H7 (cell line): ENCODE results near the gene IGFBP5. TPM values are rescaled to one million over a fixed set of nuclear protein-coding genes. Genes with fewer than 3 reads are reported as not detected.

Experiments
- DNase-seq: peaks from one replicate; pipeline ENCODE4 v3.0.0; 2012
- H3K27me3 ChIP-seq: 2 replicates; pipeline ENCODE4 v1.6.0; 2011; ENCODE audit warnings: mild to moderate bottlenecking, low read length; ENCODE audit not compliant: control insufficient read depth, insufficient read depth
- H3K36me3 ChIP-seq: replicated peaks from 2 replicates; pipeline ENCODE4 v1.5.1; 2011; ENCODE audit warnings: low read length; ENCODE audit not compliant: control insufficient read depth, insufficient read depth
- H3K4me3 ChIP-seq: 2 replicates; pipeline ENCODE4 v1.5.1; 2011; ENCODE audit warnings: low read depth, mild to moderate bottlenecking, control low read depth, low read length, moderate library complexity; ENCODE audit not compliant: insufficient read depth
- total RNA-seq: library from RNA; depleted of rRNA; stranded (reverse); fragments of >200 nt; shearing (Covaris generic); gene quantifications from 2 replicates; pipeline ENCODE4 v1.2.3, GENCODE V29; 2014

Gene IGFBP5
- total RNA-seq, 1 experiment from 2014 or later: 10.2 TPM

DNA sequence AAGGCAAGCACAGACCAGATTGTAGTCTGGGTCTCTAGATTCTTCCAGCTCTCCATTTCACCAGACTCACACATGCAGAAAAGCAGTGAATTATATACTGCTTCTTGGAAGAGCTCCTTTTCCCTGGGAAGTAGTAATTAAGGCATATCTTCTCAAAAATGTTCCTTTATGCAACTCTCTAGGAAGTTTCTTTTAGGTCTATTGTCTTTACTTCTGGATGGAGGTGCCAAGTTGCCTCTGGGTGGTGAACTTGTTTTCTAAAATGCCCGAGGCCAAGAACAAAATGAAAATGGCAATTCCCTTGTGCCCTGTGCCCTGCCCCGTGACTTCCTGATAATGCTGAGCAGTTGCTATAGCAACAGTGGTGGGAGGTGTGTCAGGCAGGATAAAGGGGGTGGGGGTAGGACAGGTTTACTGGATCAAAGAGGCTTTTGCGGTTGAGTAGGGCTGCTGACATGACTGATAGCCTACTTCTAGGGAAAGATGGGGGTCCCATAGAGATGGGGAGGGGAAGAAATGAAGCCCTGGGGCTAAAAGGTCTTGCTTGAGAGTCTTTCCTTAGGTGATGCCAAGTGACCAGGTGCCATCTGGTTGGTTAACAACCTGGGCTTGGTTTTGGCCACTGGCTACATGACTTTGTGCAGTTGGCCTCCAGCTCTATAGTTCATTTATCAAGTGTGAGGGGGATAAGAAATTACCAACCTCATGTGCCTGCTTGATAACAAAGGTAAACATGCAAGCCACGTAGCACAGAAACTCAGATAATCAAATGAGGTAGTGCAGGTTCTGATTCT lies 50.3 kb downstream of the IGFBP5 start:
- no peaks in the 10 kb centered on the region; the same call in none of the 2 replicates for H3K36me3 ChIP-seq
- H3K4me3 ChIP-seq: no peak overlapping the region
- H3K27me3 ChIP-seq: no peaks in the 10 kb centered on the region
- DNase-seq: peak; percentile 60

DNA sequence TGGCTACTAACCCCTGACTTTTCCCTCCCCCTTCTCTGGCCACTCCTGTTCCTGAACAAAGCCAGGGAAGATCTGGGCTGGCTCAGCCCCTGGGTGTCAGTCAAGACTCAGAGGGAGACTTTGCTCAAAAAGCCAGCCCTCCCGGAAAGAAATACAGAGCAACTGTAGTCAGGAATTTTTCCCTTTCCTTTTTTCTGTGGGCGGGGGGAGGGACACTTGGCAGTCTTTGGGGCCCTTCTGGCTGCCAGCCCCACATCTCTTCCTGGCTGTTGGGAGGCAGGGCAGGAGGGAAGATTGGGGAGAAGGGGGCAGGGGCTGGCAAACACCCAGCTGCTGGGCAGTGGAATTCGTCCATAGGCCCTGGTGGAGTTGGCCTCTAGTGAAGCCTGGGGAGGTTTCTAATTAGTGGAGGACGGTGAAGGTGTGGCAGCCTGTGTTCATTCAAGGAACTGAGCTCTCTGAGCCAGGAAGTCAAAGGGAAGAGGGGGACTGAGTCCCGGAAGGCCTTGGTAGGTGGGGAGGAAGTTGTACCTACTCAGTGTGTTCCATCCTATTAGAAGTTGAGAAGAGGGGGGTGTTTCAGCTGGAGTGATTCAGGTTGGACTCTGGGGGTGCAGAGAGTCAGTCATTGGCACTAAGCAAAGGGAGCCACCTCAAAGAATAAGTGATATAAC lies 51.2 kb downstream of the IGFBP5 start:
- no peak overlapping the region for H3K4me3 ChIP-seq
- peak; percentile 78 for DNase-seq
- no peaks in the 10 kb centered on the region; the same call in none of the 2 replicates for H3K36me3 ChIP-seq
- H3K27me3 ChIP-seq: no peaks in the 10 kb centered on the region

DNA sequence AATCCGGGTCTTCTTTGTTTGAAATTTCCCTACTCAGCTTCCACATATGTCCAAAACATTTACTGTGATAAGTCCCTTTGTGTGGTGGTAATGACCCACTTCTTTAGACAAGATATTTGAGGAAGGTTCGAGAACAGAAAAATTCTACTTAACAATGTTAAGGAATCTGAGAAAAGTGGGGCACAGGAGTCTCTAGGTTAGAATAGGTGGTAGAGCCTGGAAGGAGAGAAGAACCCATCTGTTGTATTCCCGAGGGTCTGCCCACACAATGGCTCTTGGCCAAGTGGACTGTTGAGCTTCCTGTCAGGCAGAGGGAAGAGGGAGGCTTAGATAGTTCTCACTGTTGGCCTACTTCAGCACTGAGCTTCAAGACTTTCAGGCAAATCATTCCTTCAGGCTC lies 57.9 kb downstream of the IGFBP5 start:
- H3K27me3 ChIP-seq: peaks cover 7% of the 10 kb centered on the region
- H3K4me3 ChIP-seq: no peak overlapping the region
- DNase-seq: no peak

DNA sequence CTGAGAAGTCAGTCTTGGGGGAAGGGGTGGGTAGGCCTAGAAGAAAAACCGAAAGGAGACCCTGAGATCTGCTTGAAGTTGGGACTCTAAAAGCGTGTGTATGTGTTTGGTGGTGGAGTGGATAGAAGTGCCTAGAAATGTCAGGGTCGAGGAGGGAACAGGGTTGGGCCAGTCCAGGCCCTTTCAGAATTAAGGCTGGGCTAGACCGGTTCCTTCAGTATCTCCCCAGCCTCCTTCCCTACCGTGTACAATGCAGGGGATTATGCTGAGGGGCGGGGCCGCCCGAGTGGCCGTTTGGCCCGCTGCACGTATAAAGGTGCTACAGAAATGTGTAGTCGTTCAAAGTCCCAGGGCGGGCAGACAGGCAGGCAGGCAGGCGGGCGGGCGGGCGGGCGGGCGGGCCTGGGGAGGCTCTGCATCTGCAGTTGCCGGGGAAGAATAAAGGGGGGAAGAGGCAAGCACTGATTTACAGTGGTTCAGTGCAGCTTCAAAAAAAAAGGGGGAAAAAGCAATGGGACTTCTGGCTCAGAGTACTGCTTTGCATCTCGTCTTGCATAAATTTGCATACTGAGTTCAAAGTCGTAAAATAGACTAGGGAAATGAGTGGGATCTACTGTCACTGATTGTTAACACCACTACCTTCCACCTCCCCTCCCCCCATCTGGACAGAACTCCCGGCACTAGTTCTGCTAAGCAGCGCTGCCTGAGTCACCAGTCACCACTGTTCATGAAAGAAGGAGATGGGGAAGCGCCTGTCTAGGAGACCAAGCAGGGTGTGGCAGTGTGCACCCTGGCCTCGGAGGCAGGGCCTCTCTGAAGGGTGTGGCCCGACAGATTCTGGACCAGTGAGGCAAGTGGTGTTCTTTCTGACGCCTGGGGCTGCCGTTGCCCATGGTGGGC lies 58.5 kb downstream of the IGFBP5 start:
- Histone ChIP-seq H3K36me3 (no peaks in the 10 kb centered on the region; the same call in none of the 2 replicates), H3K4me3 (peak overlapping the region; percentile 79), H3K27me3 (peaks cover 11% of the 10 kb centered on the region)
- peak; percentile 85 for DNase-seq

More for the DNA sequence above, 57.9 kb downstream of the IGFBP5 start:
- no peaks in the 10 kb centered on the region; the same call in none of the 2 replicates for H3K36me3 ChIP-seq

DNA sequence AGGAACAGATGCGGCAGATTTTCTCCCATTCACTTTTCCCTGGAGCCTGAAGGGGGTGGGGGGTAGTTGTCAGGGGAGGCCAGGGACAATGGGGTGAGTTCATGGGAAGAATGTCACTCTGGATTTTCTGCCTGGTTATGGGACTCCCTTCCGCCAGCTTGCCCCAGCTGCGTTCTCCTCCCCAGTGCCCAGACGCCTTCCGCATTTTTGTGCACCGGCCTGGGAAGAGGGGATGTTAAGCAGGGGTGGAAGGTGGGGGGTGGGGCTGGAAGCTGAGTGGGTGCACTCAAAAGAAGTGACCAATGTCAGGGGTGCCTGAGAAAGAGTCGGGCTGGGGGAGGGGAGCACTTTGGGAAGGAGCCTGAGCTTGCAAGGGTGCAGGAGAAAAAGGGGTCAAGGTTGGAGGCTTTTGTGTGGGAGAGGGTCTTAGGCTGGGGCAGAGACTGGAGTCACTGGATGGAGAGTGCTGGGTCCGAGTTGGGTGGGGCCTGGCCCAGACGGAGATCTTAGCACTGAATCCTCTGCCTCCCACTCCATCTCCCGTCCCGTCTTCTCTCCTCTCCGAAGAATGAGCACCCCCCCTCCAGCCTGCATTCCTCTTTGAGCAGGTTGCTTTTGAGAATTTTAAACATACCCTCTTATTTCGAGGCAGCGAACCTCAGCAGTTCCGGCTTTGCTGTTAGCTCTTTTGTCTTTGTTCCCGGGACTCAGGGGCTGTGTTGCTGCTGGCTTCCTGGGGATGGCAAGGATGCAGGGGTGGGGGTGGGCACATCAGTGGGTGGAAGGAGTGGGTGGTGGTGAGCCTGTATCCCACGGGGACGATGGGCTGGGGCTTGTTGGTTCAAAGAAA lies 59.4 kb downstream of the IGFBP5 start:
- Histone ChIP-seq H3K27me3 (peaks cover 12% of the 10 kb centered on the region), H3K4me3 (peak overlapping the region; percentile 79), H3K36me3 (no peaks in the 10 kb centered on the region; the same call in 1 of the 2 replicates)
- DNase-seq: peak; percentile 78

DNA sequence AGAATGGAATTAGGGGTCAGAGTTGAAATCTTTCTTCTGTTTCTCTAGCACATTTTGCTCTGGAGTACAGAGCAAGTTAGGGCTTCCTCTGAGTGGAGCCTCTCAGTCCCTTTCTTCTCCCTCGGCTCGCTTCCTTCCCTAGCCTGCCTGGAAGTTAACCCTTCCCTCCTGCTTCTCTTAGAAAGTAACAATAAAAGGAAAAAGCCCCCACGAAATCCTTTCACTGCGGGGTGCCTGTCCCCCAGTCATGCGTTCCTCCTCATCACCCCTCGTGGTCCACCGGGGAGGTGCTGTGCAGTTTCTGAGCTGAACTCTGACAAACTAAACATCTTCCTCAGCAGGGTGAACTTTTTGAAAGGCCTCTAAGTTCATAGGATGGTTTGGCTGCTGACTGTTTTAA lies 60.2 kb downstream of the IGFBP5 start:
- DNase-seq: peak; percentile 40
- Histone ChIP-seq H3K36me3 (no peaks in the 10 kb centered on the region; the same call in 1 of the 2 replicates), H3K27me3 (peaks cover 12% of the 10 kb centered on the region), H3K4me3 (peak overlapping the region; percentile 79)

DNA sequence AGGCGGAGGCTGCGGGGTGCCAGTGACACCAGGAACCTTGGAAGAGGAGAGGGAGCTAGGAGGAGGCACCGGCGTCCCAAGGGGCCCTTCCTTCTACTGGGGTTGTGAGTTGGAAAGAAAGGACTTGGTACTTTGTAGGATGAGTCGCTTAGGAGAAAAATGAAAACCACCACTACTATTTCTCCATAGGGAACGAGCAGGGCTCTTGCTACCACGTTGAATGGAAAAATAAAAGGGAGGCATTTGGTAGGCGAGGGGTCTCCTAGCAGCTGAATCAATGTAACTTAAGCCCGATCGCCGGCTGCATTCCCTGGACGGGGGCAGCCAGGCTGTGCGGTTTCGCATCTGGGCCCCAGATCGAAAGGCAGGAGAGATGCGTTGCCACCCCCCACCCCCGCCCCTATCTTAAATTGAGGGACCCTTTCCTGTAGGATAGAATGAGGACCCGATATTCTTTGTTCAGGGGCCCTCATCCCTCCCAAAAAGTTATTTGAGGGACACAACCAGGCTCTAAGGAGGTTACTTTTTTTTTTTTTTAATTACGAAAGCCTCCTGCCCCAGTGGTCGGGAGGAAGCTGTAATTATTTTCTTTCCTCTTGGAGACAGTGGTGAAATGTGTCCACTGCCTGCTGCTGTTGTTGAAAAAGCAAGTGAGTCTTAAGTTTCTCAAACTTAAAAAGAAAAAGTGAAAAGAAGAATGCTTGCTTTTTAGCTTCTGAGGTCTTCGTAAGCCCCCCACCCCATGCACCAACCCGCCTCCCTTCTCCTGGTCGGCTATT lies 60.8 kb downstream of the IGFBP5 start:
- DNase-seq: peak; percentile 57
- peaks cover 12% of the 10 kb centered on the region for H3K27me3 ChIP-seq
- H3K36me3 ChIP-seq: no peaks in the 10 kb centered on the region; the same call in 1 of the 2 replicates
- H3K4me3 ChIP-seq: peak overlapping the region; percentile 79

DNA sequence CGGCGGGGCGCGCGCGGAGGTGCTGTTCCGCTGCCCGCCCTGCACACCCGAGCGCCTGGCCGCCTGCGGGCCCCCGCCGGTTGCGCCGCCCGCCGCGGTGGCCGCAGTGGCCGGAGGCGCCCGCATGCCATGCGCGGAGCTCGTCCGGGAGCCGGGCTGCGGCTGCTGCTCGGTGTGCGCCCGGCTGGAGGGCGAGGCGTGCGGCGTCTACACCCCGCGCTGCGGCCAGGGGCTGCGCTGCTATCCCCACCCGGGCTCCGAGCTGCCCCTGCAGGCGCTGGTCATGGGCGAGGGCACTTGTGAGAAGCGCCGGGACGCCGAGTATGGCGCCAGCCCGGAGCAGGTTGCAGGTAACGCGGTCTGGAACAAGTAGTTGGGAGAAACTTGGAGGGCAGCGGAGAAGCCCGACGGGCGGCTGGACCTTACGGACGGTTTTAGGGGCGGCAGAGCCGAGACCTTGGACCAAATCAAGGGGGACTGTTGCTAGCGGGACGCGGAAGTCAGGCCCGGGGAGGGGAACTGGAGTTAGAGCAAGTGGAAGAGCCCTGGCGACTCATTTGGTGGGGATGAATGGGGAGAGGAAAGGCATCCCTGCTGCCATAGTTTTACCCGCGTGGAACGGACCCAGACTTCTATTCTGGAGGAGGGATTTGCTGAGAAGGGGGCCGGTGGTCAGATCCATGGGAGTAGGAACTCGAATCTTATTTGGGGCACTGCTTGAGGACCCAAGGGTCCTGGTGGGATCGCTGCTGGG lies 61.6 kb downstream of the IGFBP5 start:
- Histone ChIP-seq H3K4me3 (peak overlapping the region; percentile 79), H3K36me3 (no peaks in the 10 kb centered on the region; the same call in 1 of the 2 replicates), H3K27me3 (peaks cover 12% of the 10 kb centered on the region)
- peak; percentile 72 for DNase-seq

DNA sequence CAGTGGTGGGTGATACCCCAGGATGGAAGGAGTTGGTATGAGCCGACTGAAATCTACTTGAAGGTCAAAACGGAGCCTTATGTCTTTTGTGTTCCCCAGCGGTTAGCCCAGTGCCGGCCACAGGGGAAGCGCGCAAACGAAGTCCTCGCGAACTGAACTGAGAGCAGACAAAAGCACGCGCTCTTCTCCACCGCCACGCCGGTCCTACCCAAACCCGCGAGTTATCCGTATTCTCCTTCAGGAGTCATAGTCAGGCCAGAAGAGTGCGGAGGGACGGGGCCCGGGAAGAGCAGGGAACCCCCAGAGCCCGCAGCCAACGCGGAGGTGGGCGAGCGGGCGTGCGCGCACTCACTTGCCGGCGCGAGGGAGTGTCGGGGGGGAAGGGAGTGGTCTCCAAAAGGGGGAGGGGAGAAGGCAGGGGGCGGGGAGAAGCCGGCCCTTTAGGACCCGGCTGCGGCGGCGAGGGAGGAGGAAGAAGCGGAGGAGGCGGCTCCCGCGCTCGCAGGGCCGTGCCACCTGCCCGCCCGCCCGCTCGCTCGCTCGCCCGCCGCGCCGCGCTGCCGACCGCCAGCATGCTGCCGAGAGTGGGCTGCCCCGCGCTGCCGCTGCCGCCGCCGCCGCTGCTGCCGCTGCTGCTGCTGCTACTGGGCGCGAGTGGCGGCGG lies 62.3 kb downstream of the IGFBP5 start, which contains the start of gene IGFBP2:
Gene IGFBP2 (plus strand): TSS at position 469 of the 664 bp plus-strand sequence. CDS start 104 bp downstream, at position 573.
- peaks cover 12% of the 10 kb centered on the region for H3K27me3 ChIP-seq
- H3K4me3 ChIP-seq: peak within 1 kb of the TSS; percentile 79
- peak; percentile 97 for DNase-seq
- no peaks in the 10 kb centered on the region; the same call in 1 of the 2 replicates for H3K36me3 ChIP-seq

DNA sequence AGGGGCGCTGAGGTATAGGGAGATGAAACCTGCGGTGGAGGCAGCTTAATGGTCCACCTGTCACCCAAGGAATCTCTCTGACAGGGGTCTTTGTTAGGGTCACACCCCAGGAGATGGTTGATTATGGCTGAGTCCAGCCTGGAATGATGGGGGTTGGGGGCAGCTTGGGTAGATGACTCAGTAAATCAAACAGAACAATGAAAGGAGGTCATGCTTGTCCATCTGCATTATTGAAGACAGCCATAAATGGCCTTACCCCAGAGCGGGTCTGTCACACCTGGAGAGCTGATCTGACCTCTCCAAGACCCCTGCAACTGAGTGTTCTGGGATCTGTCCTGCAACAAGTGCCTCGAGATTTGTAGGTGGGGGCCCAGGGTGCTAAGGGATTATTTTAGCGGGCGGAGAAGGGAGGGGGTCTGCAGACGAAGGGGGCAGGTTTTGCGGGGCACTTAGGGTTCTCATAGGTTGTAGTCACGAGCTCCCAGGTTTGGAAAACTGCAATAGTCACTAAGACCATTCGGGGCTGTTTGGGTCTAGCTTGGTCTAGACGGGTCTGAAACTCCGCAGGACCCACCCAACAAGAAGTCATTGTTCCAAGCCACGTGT lies 62.9 kb downstream of the IGFBP5 start:
- H3K27me3 ChIP-seq: peaks cover 12% of the 10 kb centered on the region
- no peak for DNase-seq

DNA sequence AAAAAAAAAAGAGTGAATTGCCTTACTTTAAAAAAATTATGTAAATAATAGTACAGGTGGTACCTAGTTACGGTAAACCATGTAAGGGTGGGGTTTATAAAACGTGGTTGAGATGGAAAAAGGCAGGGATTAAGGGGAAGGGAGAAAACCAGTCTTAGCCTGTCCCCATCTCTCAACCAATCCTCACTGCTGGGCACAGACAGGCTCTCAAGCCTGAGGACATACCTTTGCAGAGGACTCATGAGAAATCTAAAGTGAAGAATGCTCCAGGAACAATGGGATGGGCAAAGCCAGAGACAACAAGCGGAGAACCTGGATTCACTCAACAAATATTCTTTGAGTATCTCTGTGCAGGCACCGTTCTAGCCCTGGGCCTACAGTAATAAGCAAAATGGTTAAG lies 65.6 kb downstream of the IGFBP5 start:
- H3K27me3 ChIP-seq: peaks cover 12% of the 10 kb centered on the region
- DNase-seq: no peak
- H3K4me3 ChIP-seq: no peak overlapping the region
- no peaks in the 10 kb centered on the region for H3K36me3 ChIP-seq

More for the DNA sequence above, 62.9 kb downstream of the IGFBP5 start:
- no peaks in the 10 kb centered on the region for H3K36me3 ChIP-seq
- peak overlapping the region; percentile 69 for H3K4me3 ChIP-seq

DNA sequence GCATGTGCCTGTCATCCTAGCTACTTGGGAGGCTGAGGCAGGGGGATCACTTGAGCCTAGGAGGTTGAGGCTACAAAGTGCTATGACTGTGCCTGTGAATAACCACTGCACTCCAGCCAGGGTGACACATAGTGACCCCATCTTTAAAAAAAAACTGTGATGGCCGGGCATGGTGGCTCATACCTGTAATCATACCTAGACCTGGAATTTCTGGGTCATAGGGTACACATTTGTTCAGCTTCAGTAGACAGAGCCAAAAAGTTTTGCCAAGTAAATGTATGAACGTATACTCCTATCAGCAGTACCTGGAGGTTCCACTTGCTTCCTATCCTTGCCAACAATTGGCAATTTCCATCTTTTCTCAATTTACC lies 68.5 kb downstream of the IGFBP5 start:
- Histone ChIP-seq H3K4me3 (no peak overlapping the region), H3K36me3 (no peaks in the 10 kb centered on the region), H3K27me3 (peaks cover 2% of the 10 kb centered on the region; the same call in 1 of the 2 replicates)
- DNase-seq: no peak
